ENCODE measurements around the gene RAB8B. TPM values are rescaled to one million over a fixed set of nuclear protein-coding genes. Genes with fewer than 3 reads are reported as not detected.
"Not testable (repeated sequence)": the region's sequence is repeated elsewhere in the genome, so short reads cannot be mapped to it uniquely, and the experiment has no call there.

RAB8B gene
- total RNA-seq, 1 experiment from 2014 or later = 20.9 TPM

- TF ChIP-seq EZH2 (IDR thresholded peaks at IDR 0.05; ENCODE audit: low read depth) (no peak), CTCF (conservative IDR thresholded peaks at IDR 0.05) (no peak)
- H3K79me2 ChIP-seq (ENCODE audit: low read depth) = peaks cover 24% of the 10 kb centered on the region; the same call in 1 of the 2 replicates
- peak overlapping the region; percentile 60 for H3K27ac ChIP-seq
- no peak overlapping the region for H2AFZ ChIP-seq
- H3K4me1 ChIP-seq (replicated peaks; ENCODE audit: insufficient read depth) = peaks cover 51% of the 10 kb centered on the region
- peaks cover 30% of the 10 kb centered on the region for H3F3A ChIP-seq (ENCODE audit: insufficient read depth, low read depth)
- ChIA-PET CTCF (no interaction called here), POLR2A (ENCODE audit: unreplicated experiment) (no interaction called here)
- peak overlapping the region; percentile 12; the same call in 1 of the 2 replicates for H3K4me3 ChIP-seq
- peak in 1 of 2 experiments; percentile 41 for DNase-seq
- no TSS peak for BruUV-seq (replicated peaks)
- no peaks in the 10 kb centered on the region for H3K9me3 ChIP-seq (ENCODE audit: insufficient read depth, low read depth)
- H3K36me3 ChIP-seq (ENCODE audit: low read depth) = no peaks in the 10 kb centered on the region
- H3K27me3 ChIP-seq (ENCODE audit: insufficient read depth, low read depth) = no peaks in the 10 kb centered on the region
- intact Hi-C loops (cut with micrococcal nuclease; ENCODE audit: unreplicated experiment) = no loop called here
- H3K9me2 ChIP-seq (ENCODE audit: insufficient read depth) = no peaks in the 10 kb centered on the region
- no peaks in the 10 kb centered on the region for H4K20me1 ChIP-seq (ENCODE audit: insufficient read depth)
- H3K4me2 ChIP-seq = peak overlapping the region; percentile 49
These were observed 44.4 kb downstream of the RAB8B start for GRCh38 chr15:63233667-63234423.

- no peak overlapping the region for H3K27ac ChIP-seq
- no peaks in the 10 kb centered on the region for H3K27me3 ChIP-seq (ENCODE audit: insufficient read depth, low read depth)
- DNase-seq = no peak
- no TSS peak for BruUV-seq (replicated peaks)
- peaks cover 51% of the 10 kb centered on the region for H3K4me1 ChIP-seq (replicated peaks; ENCODE audit: insufficient read depth)
- TF ChIP-seq EZH2 (IDR thresholded peaks at IDR 0.05; ENCODE audit: low read depth) (no peak), CTCF (conservative IDR thresholded peaks at IDR 0.05) (no peak)
- peaks cover 32% of the 10 kb centered on the region for H3F3A ChIP-seq (ENCODE audit: insufficient read depth, low read depth)
- H3K79me2 ChIP-seq (ENCODE audit: low read depth) = peaks cover 24% of the 10 kb centered on the region; the same call in 1 of the 2 replicates
- intact Hi-C loops (cut with micrococcal nuclease; ENCODE audit: unreplicated experiment) = no loop called here
- H3K9me2 ChIP-seq (ENCODE audit: insufficient read depth) = no peaks in the 10 kb centered on the region
- no peak overlapping the region for H2AFZ ChIP-seq
- POLR2A ChIA-PET (ENCODE audit: unreplicated experiment) = no interaction called here
- H4K20me1 ChIP-seq (ENCODE audit: insufficient read depth) = no peaks in the 10 kb centered on the region
- H3K36me3 ChIP-seq (ENCODE audit: low read depth) = no peaks in the 10 kb centered on the region
- CTCF ChIA-PET = no interaction called here
- no peaks in the 10 kb centered on the region for H3K9me3 ChIP-seq (ENCODE audit: insufficient read depth, low read depth)
- H3K4me2 ChIP-seq = no peak overlapping the region; the same call in 1 of the 2 replicates
- no peak overlapping the region for H3K4me3 ChIP-seq
These were observed 45.1 kb downstream of the RAB8B start for GRCh38 chr15:63234451-63234870.

- Histone ChIP-seq H3K27me3 (ENCODE audit: insufficient read depth, low read depth) (no peaks in the 10 kb centered on the region), H3K9me3 (ENCODE audit: insufficient read depth, low read depth) (no peaks in the 10 kb centered on the region), H2AFZ (no peak overlapping the region), H4K20me1 (ENCODE audit: insufficient read depth) (no peaks in the 10 kb centered on the region), H3K4me2 (peak overlapping the region; percentile 19; the same call in 1 of the 2 replicates), H3K79me2 (ENCODE audit: low read depth) (peaks cover 18% of the 10 kb centered on the region; the same call in 1 of the 2 replicates), H3K9me2 (ENCODE audit: insufficient read depth) (no peaks in the 10 kb centered on the region), H3K4me3 (no peak overlapping the region), H3K4me1 (replicated peaks; ENCODE audit: insufficient read depth) (peaks cover 39% of the 10 kb centered on the region), H3K27ac (peak overlapping the region; percentile 32; the same call in 1 of the 2 replicates), H3K36me3 (ENCODE audit: low read depth) (no peaks in the 10 kb centered on the region), H3F3A (ENCODE audit: insufficient read depth, low read depth) (peaks cover 21% of the 10 kb centered on the region)
- intact Hi-C loops (cut with micrococcal nuclease; ENCODE audit: unreplicated experiment) = no loop called here
- BruUV-seq (replicated peaks) = no TSS peak
- POLR2A ChIA-PET (ENCODE audit: unreplicated experiment) = no interaction called here
- no peak for DNase-seq
- TF ChIP-seq CTCF (conservative IDR thresholded peaks at IDR 0.05) = no peak
- CTCF ChIA-PET = no interaction called here
These were observed 46.9 kb downstream of the RAB8B start for GRCh38 chr15:63236272-63236671.

DNA sequence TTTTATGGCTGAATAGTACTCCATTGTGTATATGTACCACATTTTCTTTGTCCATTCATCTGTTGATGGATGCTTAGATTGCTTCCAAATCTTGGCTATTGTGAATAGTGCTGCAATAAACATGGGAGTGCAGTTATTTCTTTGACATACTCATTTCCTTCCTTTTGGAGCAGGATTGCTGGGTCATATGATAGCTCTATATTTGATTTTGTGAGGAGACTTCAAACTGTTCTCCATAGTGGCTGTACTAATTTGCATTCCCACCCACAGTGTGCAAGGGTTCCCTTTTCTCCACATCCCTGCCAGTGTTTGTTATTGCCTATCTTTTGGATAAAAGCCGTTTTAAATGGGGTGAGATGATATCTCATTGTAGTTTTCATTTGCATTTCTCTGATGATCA is 47.7 kb downstream of the RAB8B start:
- peaks cover 39% of the 10 kb centered on the region for H3K4me1 ChIP-seq (replicated peaks; ENCODE audit: insufficient read depth)

More for the DNA sequence above, 47.7 kb downstream of the RAB8B start:
- H3K9me2 ChIP-seq (ENCODE audit: insufficient read depth); H3K36me3 ChIP-seq (ENCODE audit: low read depth); CTCF ChIA-PET; H3K27ac ChIP-seq; H3K4me3 ChIP-seq; H3K4me2 ChIP-seq; DNase-seq; intact Hi-C loops (cut with micrococcal nuclease; ENCODE audit: unreplicated experiment); H2AFZ ChIP-seq; H4K20me1 ChIP-seq (ENCODE audit: insufficient read depth); BruUV-seq (replicated peaks); H3K27me3 ChIP-seq (ENCODE audit: insufficient read depth, low read depth); H3K9me3 ChIP-seq (ENCODE audit: insufficient read depth, low read depth): not testable (repeated sequence)
- POLR2A ChIA-PET (ENCODE audit: unreplicated experiment) = interaction anchor here (0.6 to 0.7 kb wide), 2 partner anchors 46 to 190 kb away, joined by 3 to 5 read pairs; no protein-coding TSS in a partner anchor
- Histone ChIP-seq H3F3A (ENCODE audit: insufficient read depth, low read depth) (peaks cover 21% of the 10 kb centered on the region), H3K79me2 (ENCODE audit: low read depth) (peaks cover 18% of the 10 kb centered on the region; the same call in 1 of the 2 replicates)
